GM12801 (cell line): Measurements from ENCODE around the gene NUDT9.

Source experiments
- CTCF ChIP-seq: IDR thresholded peaks from one replicate; pipeline ENCODE4 v1.5.1; 2011; ENCODE audit warnings: control low read depth; ENCODE audit not compliant: insufficient read length; ENCODE audit errors: extremely low read depth

The NUDT9 gene

GRCh38 chr4:87491436-87491835, 69.1 kb downstream of the NUDT9 start:
- TF ChIP-seq CTCF = no peak

- TF ChIP-seq CTCF = no peak
Observed at GRCh38 chr4:87493115-87493514, 70.7 kb downstream of the NUDT9 start.

- TF ChIP-seq CTCF = no peak
Observed at GRCh38 chr4:87497159-87497558, 74.8 kb downstream of the NUDT9 start.

GRCh38 chr4:87497578-87497977, 75.2 kb downstream of the NUDT9 start:
- no peak for TF ChIP-seq CTCF

- no peak for TF ChIP-seq CTCF
Observed at GRCh38 chr4:87498446-87498900, 76.1 kb downstream of the NUDT9 start.

- TF ChIP-seq CTCF = no peak
Observed at GRCh38 chr4:87499403-87500091, 77.2 kb downstream of the NUDT9 start.

GRCh38 chr4:87500092-87500462, 77.7 kb downstream of the NUDT9 start:
- no peak for TF ChIP-seq CTCF
